Prostate gland (tissue), 2 donors: Measurements from ENCODE around the gene TRAPPC3L. TPM values are rescaled to one million over a fixed set of nuclear protein-coding genes. Genes with fewer than 3 reads are reported as not detected.
A peak's percentile ranks its signal among the peaks of the same experiment; 100 is the strongest.

ENCODE experiments used
- DNase-seq: peaks from one replicate; pipeline ENCODE4 v3.0.0-alpha.2; 2019; ENCODE audit warnings: low spot score
- H3K27ac ChIP-seq, 2 donors: fragments of 200-600 bp; sonication (generic); 2 replicates each; pipeline ENCODE4 v1.5.1; 2017 to 2019
- H3K27me3 ChIP-seq: fragments of 200-600 bp; sonication (generic); replicated peaks from 2 replicates; pipeline ENCODE4 v1.5.1; 2019; ENCODE audit not compliant: insufficient read depth
- H3K36me3 ChIP-seq, 2 donors: fragments of 200-600 bp; sonication (generic); 1 replicate in 1 of 2; 2 replicates in 1 of 2; pipeline versions ENCODE4 v1.5.1 to v1.8.1; 2017 to 2019
- H3K4me1 ChIP-seq: fragments of 200-600 bp; sonication (generic); replicated peaks from 2 replicates; pipeline ENCODE4 v1.5.1; 2019
- H3K4me3 ChIP-seq, 2 donors: fragments of 200-600 bp; sonication (generic); 2 replicates each; pipeline ENCODE4 v1.5.1; 2017 to 2019
- H3K9me3 ChIP-seq: fragments of 200-600 bp; sonication (generic); 2 replicates; pipeline ENCODE4 v1.5.1; 2017
- POLR2A ChIP-seq: fragments of 450-650 bp; IDR thresholded peaks from one replicate; pipeline ENCODE4 v1.6.1; 2016; ENCODE audit warnings: antibody characterized with exemption, mild to moderate bottlenecking
- POLR2AphosphoS5 ChIP-seq: sonication (generic); formaldehyde crosslinking; IDR thresholded peaks from one replicate; pipeline ENCODE4 v1.6.1; 2017; ENCODE audit warnings: antibody characterized with exemption
- WGBS: methylation state at CpG from one replicate; pipeline ENCODE4 v1.1.5; 2018; 5-methylcytosine and 5-hydroxymethylcytosine counted together
- intact Hi-C: fragments of 100-400 bp; cut with DNase I; formaldehyde crosslinking; loops from one replicate; pipeline ENCODE4 v1.14.2; 2022
- total RNA-seq, 2 donors: library from RNA; depleted of rRNA; stranded (reverse); fragments of >200 nt; gene quantifications; one replicate each; pipeline ENCODE4 v1.1.0, GENCODE V29; 2016
- TF ChIP-seq, protein P1 (sequence below), 4 experiments: fragments of 200-600 bp in 2 of 4; fragments of 450-650 bp in 2 of 4; sonication (generic) in 2 of 4; IDR thresholded peaks; 1 replicate in 3 of 4; 2 replicates in 1 of 4; pipeline ENCODE4 v1.5.1; 2016 to 2019; ENCODE audit warnings: antibody characterized with exemption in 4 of 4, mild to moderate bottlenecking in 2 of 4, moderate library complexity in 2 of 4

The TRAPPC3L gene
- total RNA-seq, 2 donors from 2014 or later: not detected

GRCh38 chr6:116542426-116542825 lies 3.1 kb downstream of the TRAPPC3L start:
- H3K27me3 ChIP-seq: no peaks in the 10 kb centered on the region
- intact Hi-C loops: no loop called here
- H3K4me3 ChIP-seq: no peak overlapping the region
- no peak overlapping the region for H3K27ac ChIP-seq
- no peaks in the 10 kb centered on the region for H3K4me1 ChIP-seq
- TF ChIP-seq POLR2AphosphoS5: no peak
- no peak for TF ChIP-seq POLR2A
- no peak for DNase-seq
- no peaks in the 10 kb centered on the region for H3K36me3 ChIP-seq
- no peaks in the 10 kb centered on the region for H3K9me3 ChIP-seq

GRCh38 chr6:116536216-116536621 lies 9.3 kb downstream of the TRAPPC3L start:
- Histone ChIP-seq H3K27ac (no peak overlapping the region), H3K36me3 (no peaks in the 10 kb centered on the region), H3K4me1 (no peaks in the 10 kb centered on the region), H3K27me3 (no peaks in the 10 kb centered on the region), H3K4me3 (no peak overlapping the region), H3K9me3 (no peaks in the 10 kb centered on the region)
- intact Hi-C loops: loop anchor here (2.0 to 10.0 kb wide), 2 partner anchors 25 to 251 kb away; no protein-coding TSS in a partner anchor
- DNase-seq: peak; percentile 33
- TF ChIP-seq POLR2AphosphoS5 (peak; percentile 14), POLR2A (no peak)
- TF ChIP-seq, protein P1, sequence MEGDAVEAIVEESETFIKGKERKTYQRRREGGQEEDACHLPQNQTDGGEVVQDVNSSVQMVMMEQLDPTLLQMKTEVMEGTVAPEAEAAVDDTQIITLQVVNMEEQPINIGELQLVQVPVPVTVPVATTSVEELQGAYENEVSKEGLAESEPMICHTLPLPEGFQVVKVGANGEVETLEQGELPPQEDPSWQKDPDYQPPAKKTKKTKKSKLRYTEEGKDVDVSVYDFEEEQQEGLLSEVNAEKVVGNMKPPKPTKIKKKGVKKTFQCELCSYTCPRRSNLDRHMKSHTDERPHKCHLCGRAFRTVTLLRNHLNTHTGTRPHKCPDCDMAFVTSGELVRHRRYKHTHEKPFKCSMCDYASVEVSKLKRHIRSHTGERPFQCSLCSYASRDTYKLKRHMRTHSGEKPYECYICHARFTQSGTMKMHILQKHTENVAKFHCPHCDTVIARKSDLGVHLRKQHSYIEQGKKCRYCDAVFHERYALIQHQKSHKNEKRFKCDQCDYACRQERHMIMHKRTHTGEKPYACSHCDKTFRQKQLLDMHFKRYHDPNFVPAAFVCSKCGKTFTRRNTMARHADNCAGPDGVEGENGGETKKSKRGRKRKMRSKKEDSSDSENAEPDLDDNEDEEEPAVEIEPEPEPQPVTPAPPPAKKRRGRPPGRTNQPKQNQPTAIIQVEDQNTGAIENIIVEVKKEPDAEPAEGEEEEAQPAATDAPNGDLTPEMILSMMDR (IDR thresholded peaks at IDR 0.05): peak; percentile 65 to 77 (median 66)
- WGBS: 18% methylated on average over 4 of the region's 4 CpGs

- intact Hi-C loops: loop anchor here (10.0 kb wide), 1 partner anchor 250 kb away; no protein-coding TSS in a partner anchor
- Histone ChIP-seq H3K27me3 (no peaks in the 10 kb centered on the region), H3K27ac (no peak overlapping the region), H3K4me3 (no peak overlapping the region), H3K36me3 (no peaks in the 10 kb centered on the region), H3K9me3 (no peaks in the 10 kb centered on the region), H3K4me1 (no peaks in the 10 kb centered on the region)
- no peak for TF ChIP-seq POLR2A
- TF ChIP-seq, protein P1 (IDR thresholded peaks at IDR 0.05): no peak
- TF ChIP-seq POLR2AphosphoS5: no peak
- DNase-seq: no peak
Measured at GRCh38 chr6:116535109-116535508, 10.4 kb downstream of the TRAPPC3L start.

- no peaks in the 10 kb centered on the region for H3K4me1 ChIP-seq
- DNase-seq: no peak
- H3K36me3 ChIP-seq: no peaks in the 10 kb centered on the region
- H3K9me3 ChIP-seq: no peaks in the 10 kb centered on the region
- TF ChIP-seq POLR2AphosphoS5 (no peak), POLR2A (no peak)
- TF ChIP-seq, protein P1 (IDR thresholded peaks at IDR 0.05): no peak
- no peak overlapping the region for H3K4me3 ChIP-seq
- no peak overlapping the region for H3K27ac ChIP-seq
- no peaks in the 10 kb centered on the region for H3K27me3 ChIP-seq
- intact Hi-C loops: loop anchor here (10.0 kb wide), 1 partner anchor 249 kb away; no protein-coding TSS in a partner anchor
- 75% methylated on average over 9 of the region's 9 CpGs for WGBS
Measured at GRCh38 chr6:116533233-116533957, 12.1 kb downstream of the TRAPPC3L start.

DNA sequence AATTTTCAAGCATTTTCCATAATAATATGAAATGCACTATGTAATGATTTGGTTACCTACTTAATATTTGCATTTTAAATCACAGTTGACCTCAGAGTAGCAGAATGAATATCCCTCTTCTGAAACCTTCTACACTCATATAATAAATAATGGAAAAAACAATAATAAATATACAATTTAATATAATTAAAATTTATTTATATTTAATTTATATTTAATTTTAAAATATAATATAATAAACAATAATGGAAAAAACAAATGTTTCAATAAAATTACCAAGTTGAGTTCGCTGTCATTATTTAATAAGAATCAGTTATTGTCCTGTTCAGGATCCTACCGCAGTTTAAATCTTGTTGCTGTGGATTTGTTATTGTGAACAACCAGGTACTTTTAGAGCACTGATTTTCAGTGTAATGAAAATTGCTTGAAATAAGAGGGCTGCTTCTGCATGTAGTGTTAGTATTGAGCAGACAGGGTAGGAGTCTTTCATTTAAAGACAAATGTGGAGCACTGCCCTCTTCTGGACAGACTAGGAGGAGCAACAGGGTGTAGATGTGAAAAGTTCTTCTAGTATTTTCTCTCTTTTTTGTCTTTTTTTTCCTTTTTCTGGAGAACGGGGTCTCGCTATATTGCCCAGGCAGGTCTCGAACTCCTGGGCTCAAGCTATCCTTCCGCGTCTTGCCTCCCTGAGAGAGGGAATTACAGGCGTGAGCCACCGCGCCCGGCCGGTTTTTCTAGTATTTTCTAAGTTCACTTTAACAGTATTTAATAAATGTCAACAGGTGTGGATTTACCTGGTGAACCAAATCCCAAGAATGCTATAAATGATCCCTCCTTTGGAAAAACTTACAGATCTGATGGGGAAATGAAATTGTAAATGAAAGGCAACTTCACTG lies 13.6 kb downstream of the TRAPPC3L start:
- intact Hi-C loops: loop anchor here (10.0 kb wide), 1 partner anchor 247 kb away; no protein-coding TSS in a partner anchor
- Histone ChIP-seq H3K27ac (no peak overlapping the region), H3K9me3 (no peaks in the 10 kb centered on the region), H3K4me3 (no peak overlapping the region), H3K4me1 (no peaks in the 10 kb centered on the region), H3K27me3 (no peaks in the 10 kb centered on the region), H3K36me3 (no peaks in the 10 kb centered on the region)
- TF ChIP-seq POLR2AphosphoS5 (no peak), POLR2A (no peak)
- TF ChIP-seq, protein P1 (IDR thresholded peaks at IDR 0.05): peak; percentile 31 to 65 (median 52)
- peak; percentile 13 for DNase-seq
- WGBS: 75% methylated on average over 12 of the region's 12 CpGs
